Fibroblast of villous mesenchyme (primary cell): ENCODE results near the gene PEX11G. TPM values are rescaled to one million over a fixed set of nuclear protein-coding genes. Genes with fewer than 3 reads are reported as not detected.

Experiments
- DNase-seq: peaks from one replicate; pipeline ENCODE4 v3.0.0-alpha.2; 2010; ENCODE audit warnings: low read depth
- H3K4me3 ChIP-seq: 2 replicates; pipeline ENCODE4 v1.5.1; 2011; ENCODE audit warnings: low read depth, mild to moderate bottlenecking, low read length
- total RNA-seq: library from RNA; depleted of rRNA; stranded (reverse); fragments of >200 nt; gene quantifications from 2 replicates; pipeline ENCODE4 v1.2.3, GENCODE V29; 2012
- TF ChIP-seq, protein P1 (sequence below): IDR thresholded peaks from 2 replicates; pipeline ENCODE4 v1.5.1; 2012; ENCODE audit warnings: low read depth, mild to moderate bottlenecking, low read length; ENCODE audit not compliant: insufficient read depth

PEX11G gene
- total RNA-seq, 1 donor, result 2.6 TPM

DNA sequence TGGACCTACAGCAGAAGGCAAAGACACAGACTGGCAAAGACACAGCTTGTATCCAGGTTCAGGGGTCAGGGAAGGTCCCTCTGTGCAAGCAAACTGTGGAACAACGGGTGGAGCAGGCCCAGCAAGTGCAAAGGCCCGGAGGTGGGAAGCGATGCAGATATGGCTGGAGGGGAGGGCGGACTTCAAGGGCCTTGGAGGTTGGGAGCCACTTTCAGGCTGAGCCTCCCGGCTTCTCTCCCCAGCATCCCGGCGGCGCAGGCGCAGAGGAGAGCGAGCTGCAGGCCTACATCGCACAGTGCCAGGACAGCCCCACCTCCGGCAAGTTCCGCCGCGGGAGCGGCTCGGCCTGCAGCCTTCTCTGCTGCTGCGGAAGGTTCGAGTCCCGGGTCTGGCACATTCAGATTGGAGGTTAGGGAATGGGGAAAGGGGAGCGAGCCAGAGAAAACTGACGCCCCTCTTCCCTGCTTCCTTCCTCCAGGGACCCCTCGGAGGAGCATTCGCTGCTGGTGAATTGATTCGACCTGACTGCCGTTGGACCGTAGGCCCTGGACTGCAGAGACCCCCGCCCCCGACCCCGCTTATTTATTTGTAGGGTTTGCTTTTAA is 44.5 kb upstream of the PEX11G start:
- H3K4me3 ChIP-seq, result peak overlapping the region; percentile 97
- TF ChIP-seq, protein P1, sequence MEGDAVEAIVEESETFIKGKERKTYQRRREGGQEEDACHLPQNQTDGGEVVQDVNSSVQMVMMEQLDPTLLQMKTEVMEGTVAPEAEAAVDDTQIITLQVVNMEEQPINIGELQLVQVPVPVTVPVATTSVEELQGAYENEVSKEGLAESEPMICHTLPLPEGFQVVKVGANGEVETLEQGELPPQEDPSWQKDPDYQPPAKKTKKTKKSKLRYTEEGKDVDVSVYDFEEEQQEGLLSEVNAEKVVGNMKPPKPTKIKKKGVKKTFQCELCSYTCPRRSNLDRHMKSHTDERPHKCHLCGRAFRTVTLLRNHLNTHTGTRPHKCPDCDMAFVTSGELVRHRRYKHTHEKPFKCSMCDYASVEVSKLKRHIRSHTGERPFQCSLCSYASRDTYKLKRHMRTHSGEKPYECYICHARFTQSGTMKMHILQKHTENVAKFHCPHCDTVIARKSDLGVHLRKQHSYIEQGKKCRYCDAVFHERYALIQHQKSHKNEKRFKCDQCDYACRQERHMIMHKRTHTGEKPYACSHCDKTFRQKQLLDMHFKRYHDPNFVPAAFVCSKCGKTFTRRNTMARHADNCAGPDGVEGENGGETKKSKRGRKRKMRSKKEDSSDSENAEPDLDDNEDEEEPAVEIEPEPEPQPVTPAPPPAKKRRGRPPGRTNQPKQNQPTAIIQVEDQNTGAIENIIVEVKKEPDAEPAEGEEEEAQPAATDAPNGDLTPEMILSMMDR, result no peak
- peak; percentile 55 for DNase-seq

DNA sequence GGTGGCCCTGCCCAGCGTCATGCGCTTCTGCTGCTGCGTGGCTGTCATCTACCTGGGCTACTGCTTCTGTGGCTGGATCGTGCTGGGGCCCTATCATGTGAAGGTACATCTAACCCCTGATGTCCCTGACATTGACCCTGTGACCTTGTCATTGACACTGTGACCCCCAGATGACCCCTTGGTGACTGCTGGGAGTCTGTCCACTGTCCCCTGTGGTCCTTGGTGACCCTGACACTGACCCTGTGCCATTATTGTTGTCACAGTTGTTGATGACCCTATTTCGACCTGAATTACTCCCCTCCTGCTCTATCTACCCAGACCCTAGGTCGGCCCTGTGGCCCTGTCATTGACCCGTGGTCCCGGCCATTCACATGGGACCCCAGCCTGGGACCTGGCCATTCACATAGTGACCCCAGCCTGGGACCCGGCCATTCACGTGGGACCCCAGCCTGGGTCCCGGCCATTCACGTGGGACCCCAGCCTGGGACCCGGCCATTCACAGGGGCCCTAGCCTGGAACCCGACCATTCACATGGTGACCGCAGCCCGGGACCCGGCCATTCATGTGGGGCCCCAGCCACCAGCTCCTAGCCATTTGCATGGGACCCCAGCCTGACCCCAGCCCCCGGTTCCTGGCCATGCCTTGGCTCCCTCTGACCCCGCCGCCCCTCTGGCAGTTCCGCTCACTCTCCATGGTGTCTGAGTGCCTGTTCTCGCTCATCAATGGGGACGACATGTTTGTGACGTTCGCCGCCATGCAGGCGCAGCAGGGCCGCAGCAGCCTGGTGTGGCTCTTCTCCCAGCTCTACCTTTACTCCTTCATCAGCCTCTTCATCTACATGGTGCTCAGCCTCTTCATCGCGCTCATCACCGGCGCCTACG is 41.0 kb upstream of the PEX11G start:
- DNase-seq, result no peak
- TF ChIP-seq, protein P1, result no peak
- no peak overlapping the region for H3K4me3 ChIP-seq

DNA sequence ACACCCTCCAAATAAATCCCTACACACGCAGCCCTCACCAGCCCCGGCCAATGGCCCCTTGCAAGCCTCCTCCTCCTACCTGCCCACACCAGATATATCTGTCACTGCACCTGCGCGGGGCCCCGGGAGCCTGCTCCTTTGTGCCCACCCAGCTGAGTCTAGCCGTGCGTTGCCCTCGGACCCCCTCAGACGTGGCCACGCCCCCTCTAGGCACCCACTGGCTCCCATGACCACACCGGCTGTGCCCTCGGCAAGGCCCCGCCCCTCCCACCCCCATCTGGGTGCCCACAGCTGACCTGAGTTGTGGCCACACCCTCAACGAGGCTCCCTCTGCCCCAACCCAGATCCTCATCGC is 40.4 kb upstream of the PEX11G start:
- H3K4me3 ChIP-seq, result no peak overlapping the region
- TF ChIP-seq, protein P1, result no peak
- no peak for DNase-seq

DNA sequence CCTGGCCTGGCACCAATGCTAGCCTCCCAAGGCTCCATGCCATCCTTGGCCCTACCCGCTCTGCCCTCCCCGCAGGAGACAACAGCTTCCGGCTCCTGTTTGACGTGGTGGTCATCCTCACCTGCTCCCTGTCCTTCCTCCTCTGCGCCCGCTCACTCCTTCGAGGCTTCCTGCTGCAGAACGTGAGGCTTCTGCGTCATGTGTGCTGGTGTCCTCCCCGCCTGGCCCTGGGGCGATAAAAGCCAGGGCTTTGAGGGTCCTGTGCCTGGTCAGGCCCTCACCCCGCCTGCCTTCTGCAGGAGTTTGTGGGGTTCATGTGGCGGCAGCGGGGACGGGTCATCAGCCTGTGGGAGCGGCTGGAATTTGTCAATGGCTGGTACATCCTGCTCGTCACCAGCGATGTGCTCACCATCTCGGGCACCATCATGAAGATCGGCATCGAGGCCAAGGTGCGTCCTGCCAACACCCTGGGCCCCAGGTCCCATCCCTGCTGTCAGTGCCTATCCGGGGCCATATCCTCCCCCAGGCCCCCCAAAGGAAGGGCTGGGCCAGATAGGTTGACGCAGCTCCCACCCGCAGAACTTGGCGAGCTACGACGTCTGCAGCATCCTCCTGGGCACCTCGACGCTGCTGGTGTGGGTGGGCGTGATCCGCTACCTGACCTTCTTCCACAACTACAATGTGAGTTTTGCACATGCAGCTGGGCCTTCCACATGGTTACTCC is 39.8 kb upstream of the PEX11G start:
- TF ChIP-seq, protein P1, result no peak
- no peak overlapping the region for H3K4me3 ChIP-seq
- no peak for DNase-seq

DNA sequence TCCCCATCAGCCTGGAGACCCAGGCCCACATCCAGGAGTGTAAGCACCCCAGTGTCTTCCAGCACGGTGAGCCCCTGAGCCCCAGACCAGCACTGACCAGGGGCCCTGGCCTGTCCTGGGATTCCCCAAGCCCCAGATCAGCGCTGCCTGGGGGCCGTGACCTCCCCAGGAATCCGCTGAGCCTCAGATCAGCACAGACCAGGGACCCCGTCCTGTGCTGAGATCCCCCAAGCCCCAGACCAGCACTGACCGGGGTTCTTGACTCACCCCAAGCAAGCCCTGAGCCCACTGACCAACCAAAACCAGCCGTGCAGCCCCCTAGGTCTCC is 39.3 kb upstream of the PEX11G start:
- no peak for DNase-seq
- no peak overlapping the region for H3K4me3 ChIP-seq
- TF ChIP-seq, protein P1, result no peak

DNA sequence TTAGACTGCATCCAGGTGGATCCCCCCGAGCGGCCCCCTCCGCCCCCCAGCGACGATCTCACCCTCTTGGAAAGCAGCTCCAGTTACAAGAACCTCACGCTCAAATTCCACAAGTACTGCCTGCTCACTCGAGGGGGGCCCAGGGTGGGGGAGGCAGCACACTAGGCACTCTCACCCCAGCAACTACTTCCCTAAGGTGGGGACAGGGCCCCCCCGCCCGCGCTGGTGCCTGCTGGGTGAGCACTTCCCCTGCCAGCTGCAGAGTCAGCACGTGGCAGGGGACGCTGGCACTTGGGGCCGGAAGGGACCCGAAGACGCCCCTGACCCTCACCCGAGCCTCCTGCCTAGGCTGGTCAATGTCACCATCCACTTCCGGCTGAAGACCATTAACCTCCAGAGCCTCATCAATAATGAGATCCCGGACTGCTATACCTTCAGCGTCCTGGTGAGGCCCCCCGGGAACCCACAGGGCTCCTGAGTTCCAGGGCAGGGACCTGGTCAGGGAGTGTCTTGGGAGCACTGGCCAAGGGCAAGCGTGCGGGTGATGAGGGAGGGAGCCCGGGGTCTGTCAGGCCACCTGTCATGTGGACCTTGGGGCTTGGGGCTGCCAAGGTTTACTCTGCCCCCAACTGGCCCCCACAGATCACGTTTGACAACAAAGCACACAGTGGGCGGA is 38.8 kb upstream of the PEX11G start:
- H3K4me3 ChIP-seq, result no peak overlapping the region
- TF ChIP-seq, protein P1, result no peak
- DNase-seq, result no peak
